HG03571 (cell line): ENCODE results near the gene RNMT.
"Not testable (repeated sequence)": the region's sequence is repeated elsewhere in the genome, so short reads cannot be mapped to it uniquely, and the experiment has no call there.

Experiments
- ATAC-seq: cut with Tn5 transposase; IDR thresholded peaks from one replicate; pipeline ENCODE4 v1.9.1; 2021; ENCODE audit not compliant: unreplicated experiment

The RNMT gene

GRCh38 chr18:13730481-13730880, 4.0 kb downstream of the RNMT start:
- no peak for ATAC-seq

GRCh38 chr18:13735681-13736080, 9.2 kb downstream of the RNMT start:
- no peak for ATAC-seq

- ATAC-seq: no peak
These were observed 19.2 kb downstream of the RNMT start for GRCh38 chr18:13745696-13746095.

- no peak for ATAC-seq
These were observed 20.2 kb downstream of the RNMT start for GRCh38 chr18:13746633-13747032.

GRCh38 chr18:13751599-13751998, 25.1 kb downstream of the RNMT start:
- not testable (repeated sequence) for ATAC-seq

GRCh38 chr18:13756261-13756660, 29.8 kb downstream of the RNMT start:
- ATAC-seq: no peak

GRCh38 chr18:13756671-13757070, 30.2 kb downstream of the RNMT start:
- ATAC-seq: no peak

- ATAC-seq: no peak
These were observed 32.1 kb downstream of the RNMT start for GRCh38 chr18:13758622-13759021.

GRCh38 chr18:13760047-13760446, 33.6 kb downstream of the RNMT start:
- ATAC-seq: no peak

GRCh38 chr18:13762690-13763439, 36.4 kb downstream of the RNMT start:
- ATAC-seq: no peak

GRCh38 chr18:13775058-13775457, 48.6 kb downstream of the RNMT start:
- ATAC-seq: no peak

- ATAC-seq: no peak
These were observed 64.7 kb downstream of the RNMT start for GRCh38 chr18:13791181-13791580.

GRCh38 chr18:13793819-13794218, 67.3 kb downstream of the RNMT start:
- no peak for ATAC-seq

- ATAC-seq: no peak
These were observed 70.0 kb downstream of the RNMT start for GRCh38 chr18:13796515-13796914.

- ATAC-seq: no peak
These were observed 70.7 kb downstream of the RNMT start for GRCh38 chr18:13797157-13797611.

- ATAC-seq: no peak
These were observed 72.9 kb downstream of the RNMT start for GRCh38 chr18:13799396-13799795.

- ATAC-seq: no peak
These were observed 74.2 kb downstream of the RNMT start for GRCh38 chr18:13800505-13801259.

- ATAC-seq: no peak
These were observed 74.8 kb downstream of the RNMT start for GRCh38 chr18:13801260-13801601.

- no peak for ATAC-seq
These were observed 77.8 kb downstream of the RNMT start for GRCh38 chr18:13804305-13804704.

GRCh38 chr18:13808294-13809042, 82.0 kb downstream of the RNMT start:
- ATAC-seq: no peak

- no peak for ATAC-seq
These were observed 82.6 kb downstream of the RNMT start for GRCh38 chr18:13809043-13809430.
